B cell (primary cell): ENCODE results near the gene ARHGAP9. TPM values are rescaled to one million over a fixed set of nuclear protein-coding genes. Genes with fewer than 3 reads are reported as not detected.

Experiments
- ATAC-seq: fragments of 200-7000 bp; cut with Tn5 transposase; one replicate; pipeline ENCODE4 v1.10.0; 2021; ENCODE audit warnings: low read depth, mild to moderate bottlenecking, moderate number of reproducible peaks, moderate library complexity
- CTCF ChIA-PET: fragments of 350-600 bp; sonication (Branson Sonifier 250); formaldehyde crosslinking; loops from one replicate; lab custom pipeline; 2021; ENCODE audit warnings: antibody characterized with exemption, inconsistent platforms; lab: Charles Lee
- POLR2A ChIA-PET: fragments of 350-600 bp; sonication (Branson Sonifier 250); formaldehyde crosslinking; loops from one replicate; lab custom pipeline; 2021; ENCODE audit warnings: antibody characterized with exemption; lab: Charles Lee
- DNase-seq: peaks from one replicate; pipeline ENCODE4 v3.0.0; 2013
- H2AFZ ChIP-seq: 2 replicates; pipeline ENCODE4 v1.6.1; 2012; ENCODE audit warnings: mild to moderate bottlenecking, low read depth, low read length; ENCODE audit not compliant: insufficient read depth, poor library complexity, severe bottlenecking
- H3K27ac ChIP-seq, 2 donors: 1 replicate in 1 of 2; 2 replicates in 1 of 2; pipeline ENCODE4 v1.5.1; 2012 to 2013; ENCODE audit warnings: low read length in 2 of 2, mild to moderate bottlenecking in 2 of 2, moderate library complexity in 1 of 2
- H3K27me3 ChIP-seq, 4 experiments: fragments of 200-600 bp in 1 of 4; sonication (generic) in 1 of 4; replicated peaks in 1 of 4; 1 replicate in 2 of 4; 2 replicates in 2 of 4; pipeline versions ENCODE4 v1.6.1 to v1.7.0; 2013 to 2016; ENCODE audit warnings: low read length in 3 of 4, mild to moderate bottlenecking in 2 of 4, mixed read lengths in 1 of 4, moderate library complexity in 1 of 4; ENCODE audit not compliant: insufficient read depth in 4 of 4, control insufficient read depth in 3 of 4; ENCODE audit errors: control extremely low read depth in 1 of 4
- H3K36me3 ChIP-seq, 2 experiments: replicated peaks in 1 of 2; 1 replicate in 1 of 2; 2 replicates in 1 of 2; pipeline versions ENCODE4 v1.6.1 to v1.7.1; 2013; ENCODE audit warnings: low read length in 1 of 2; ENCODE audit not compliant: insufficient read depth in 2 of 2, control insufficient read depth in 1 of 2; ENCODE audit errors: control extremely low read depth in 1 of 2, extremely low read depth in 1 of 2
- H3K4me1 ChIP-seq, 2 donors: fragments of 200-600 bp in 1 of 2; sonication (generic) in 1 of 2; 1 replicate in 1 of 2; 2 replicates in 1 of 2; pipeline versions ENCODE4 v1.5.1 to v1.6.1; 2013 to 2017; ENCODE audit warnings: low read length in 2 of 2; ENCODE audit not compliant: control insufficient read depth in 2 of 2, insufficient read depth in 2 of 2
- H3K4me2 ChIP-seq: replicated peaks from 2 replicates; pipeline ENCODE3; 2012; ENCODE audit warnings: mild to moderate bottlenecking, low read depth, low read length; ENCODE audit not compliant: poor library complexity, severe bottlenecking
- H3K4me3 ChIP-seq, 5 experiments: fragments of 200-600 bp in 1 of 5; sonication (generic) in 1 of 5; 1 replicate in 3 of 5; 2 replicates in 2 of 5; pipeline versions ENCODE4 v1.5.1 to v1.7.0; 2011 to 2016; ENCODE audit warnings: low read length in 4 of 5, mild to moderate bottlenecking in 4 of 5, low read depth in 2 of 5, control low read depth in 1 of 5, moderate library complexity in 1 of 5; ENCODE audit not compliant: insufficient read depth in 1 of 5; ENCODE audit errors: control extremely low read depth in 1 of 5, extremely low read depth in 1 of 5
- H3K79me2 ChIP-seq: fragments of 200-600 bp; sonication (generic); one replicate; pipeline ENCODE4 v1.6.0; 2016; ENCODE audit warnings: low read length; ENCODE audit not compliant: control insufficient read depth, insufficient read depth
- H3K9ac ChIP-seq: fragments of 200-600 bp; sonication (generic); 2 replicates; pipeline ENCODE4 v1.6.1; 2017; ENCODE audit warnings: mild to moderate bottlenecking, low read length, moderate library complexity
- H3K9me3 ChIP-seq, 3 donors: one replicate each; pipeline versions ENCODE4 v1.6.1 to v1.7.1; 2013; ENCODE audit warnings: low read length in 2 of 3; ENCODE audit not compliant: control insufficient read depth in 2 of 3, insufficient read depth in 1 of 3; ENCODE audit errors: control extremely low read depth in 1 of 3
- H4K20me1 ChIP-seq: 2 replicates; pipeline ENCODE4 v1.6.0; 2012; ENCODE audit warnings: mild to moderate bottlenecking, low read length; ENCODE audit not compliant: insufficient read depth, control insufficient read depth, poor library complexity, severe bottlenecking
- H3K27ac Mint-ChIP-seq: one replicate; pipeline ENCODE4 v1.8.0; 2021; ENCODE audit warnings: mixed read lengths
- H3K27me3 Mint-ChIP-seq: one replicate; pipeline ENCODE4 v1.8.0; 2021; ENCODE audit warnings: mixed read lengths
- H3K4me1 Mint-ChIP-seq: one replicate; pipeline ENCODE4 v1.8.0; 2021; ENCODE audit warnings: mixed read lengths
- H3K4me3 Mint-ChIP-seq: one replicate; pipeline ENCODE4 v1.8.0; 2021; ENCODE audit warnings: mixed read lengths
- H3K9me3 Mint-ChIP-seq: one replicate; pipeline ENCODE4 v1.8.0; 2022; ENCODE audit warnings: mixed read lengths; ENCODE audit not compliant: insufficient read depth
- CTCF ChIP-seq: fragments of 200-600 bp; IDR thresholded peaks from one replicate; pipeline ENCODE4 v1.8.0; 2022; ENCODE audit warnings: antibody characterized with exemption, mild to moderate bottlenecking
- EZH2 ChIP-seq: IDR thresholded peaks from 2 replicates; pipeline ENCODE4 v1.6.1; 2012; ENCODE audit warnings: borderline replicate concordance, low read depth, mild to moderate bottlenecking, moderate library complexity, low read length; ENCODE audit not compliant: insufficient read depth, poor library complexity, severe bottlenecking
- WGBS: methylation state at CpG from one replicate; pipeline ENCODE4 v1.1.5; 2013; ENCODE audit warnings: missing lambda C conversion rate; ENCODE audit not compliant: insufficient coverage; 5-methylcytosine and 5-hydroxymethylcytosine counted together
- intact Hi-C: fragments of 100-400 bp; cut with micrococcal nuclease; formaldehyde crosslinking; loops from one replicate; pipeline ENCODE4 v1.10.0; 2022
- polyA plus RNA-seq: library from polyadenylated mRNA; depleted of rRNA; stranded (reverse); fragments of >200 nt; gene quantifications from 2 replicates; pipeline ENCODE4 v1.2.3, GENCODE V29; 2012
- total RNA-seq, 2 donors: library from RNA; stranded (reverse); fragments of 120-200 nt in 1 of 2; gene quantifications; 1 replicate in 1 of 2; 2 replicates in 1 of 2; pipeline versions ENCODE4 v1.2.3 to v1.2.4, GENCODE V29; 2013 to 2022

The ARHGAP9 gene
- total and polyA plus RNA-seq, 2 donors (not counting 1 experiment from before 2014, with no cell fraction given), result 161 to 390 TPM

- intact Hi-C loops, result no loop called here
- DNase-seq (no peak), ATAC-seq (no peak)
- no peak overlapping the region for H3K4me2 ChIP-seq
- no peak overlapping the region for H2AFZ ChIP-seq
- H3K27me3 Mint-ChIP-seq, result no peaks in the 10 kb centered on the region
- no peak overlapping the region for H3K27ac ChIP-seq
- no peaks in the 10 kb centered on the region for H4K20me1 ChIP-seq
- H3K36me3 ChIP-seq, result peaks cover 7 to 71% of the 10 kb centered on the region in 2 experiments
- H3K4me1 Mint-ChIP-seq, result peaks cover 4% of the 10 kb centered on the region
- 98% methylated on average over 10 of the region's 11 CpGs for WGBS
- H3K4me3 Mint-ChIP-seq, result no peak overlapping the region
- H3K9me3 ChIP-seq, result no peaks in the 10 kb centered on the region
- H3K9ac ChIP-seq, result no peak overlapping the region
- H3K4me3 ChIP-seq, result no peak overlapping the region
- TF ChIP-seq EZH2 (no peak), CTCF (no peak)
- H3K27ac Mint-ChIP-seq, result no peak overlapping the region
- no peaks in the 10 kb centered on the region for H3K9me3 Mint-ChIP-seq
- H3K79me2 ChIP-seq, result peaks cover 32% of the 10 kb centered on the region
- H3K27me3 ChIP-seq, result no peaks in the 10 kb centered on the region
- ChIA-PET CTCF (no interaction called here), POLR2A (interaction anchor here (0.8 kb wide), 1 partner anchor 16 kb away, joined by 3 read pairs; no protein-coding TSS in a partner anchor)
- no peaks in the 10 kb centered on the region for H3K4me1 ChIP-seq
These were observed 20.5 kb upstream of the ARHGAP9 start for GRCh38 chr12:57500213-57500612.

- no peak for DNase-seq
- Mint-ChIP-seq H3K4me1 (peaks cover 4% of the 10 kb centered on the region), H3K27ac (no peak overlapping the region), H3K4me3 (no peak overlapping the region), H3K9me3 (no peaks in the 10 kb centered on the region), H3K27me3 (no peaks in the 10 kb centered on the region)
- Histone ChIP-seq H3K27ac (no peak overlapping the region), H2AFZ (no peak overlapping the region), H3K4me2 (no peak overlapping the region), H3K4me3 (no peak overlapping the region), H3K79me2 (peaks cover 28% of the 10 kb centered on the region), H3K36me3 (peaks cover 3 to 58% of the 10 kb centered on the region in 2 experiments), H3K4me1 (no peaks in the 10 kb centered on the region), H3K9ac (no peak overlapping the region), H3K27me3 (no peaks in the 10 kb centered on the region), H3K9me3 (no peaks in the 10 kb centered on the region), H4K20me1 (no peaks in the 10 kb centered on the region)
- intact Hi-C loops, result no loop called here
- 100% methylated on average over 3 of the region's 4 CpGs for WGBS
- ATAC-seq, result no peak
- POLR2A ChIA-PET, result no interaction called here
- CTCF ChIA-PET, result no interaction called here
- TF ChIP-seq EZH2, result no peak
These were observed 18.9 kb upstream of the ARHGAP9 start for GRCh38 chr12:57498571-57498970.
